HFFc6 (cell line): ENCODE measurements around the gene RPL21. TPM values are rescaled to one million over a fixed set of nuclear protein-coding genes. Genes with fewer than 3 reads are reported as not detected.
"Not testable (repeated sequence)": the region's sequence is repeated elsewhere in the genome, so short reads cannot be mapped to it uniquely, and the experiment has no call there.

Experiments
- DNase-seq: peaks from one replicate; pipeline ENCODE4 v3.0.0-alpha.2; 2018
- H3K27ac Mint-ChIP-seq: 2 replicates; pipeline ENCODE4 v1.8.0; 2020; ENCODE audit warnings: mild to moderate bottlenecking, mixed read lengths
- H3K27me3 Mint-ChIP-seq: 2 replicates; pipeline ENCODE4 v1.8.0; 2021; ENCODE audit warnings: mild to moderate bottlenecking, moderate library complexity, mixed read lengths; ENCODE audit not compliant: insufficient read depth
- H3K36me3 Mint-ChIP-seq: 2 replicates; pipeline ENCODE4 v1.8.0; 2021; ENCODE audit warnings: low read depth, mixed read lengths
- H3K4me1 Mint-ChIP-seq: 2 replicates; pipeline ENCODE4 v1.8.0; 2020; ENCODE audit warnings: low read depth, mixed read lengths
- H3K4me3 Mint-ChIP-seq: 2 replicates; pipeline ENCODE4 v1.8.0; 2020; ENCODE audit warnings: mild to moderate bottlenecking, moderate library complexity, mixed read lengths
- H3K9me3 Mint-ChIP-seq: 2 replicates; pipeline ENCODE4 v1.8.0; 2020; ENCODE audit warnings: mild to moderate bottlenecking, mixed read lengths
- total RNA-seq, 6 experiments: library from RNA; stranded (reverse); fragmentation: NEBNext Ultra II Directional; extraction: Animal tissue kit (Norgen Biotek cat#: 25700); gene quantifications; 2 replicates in 1 of 6; 3 replicates in 5 of 6; pipeline ENCODE4 v1.2.3, GENCODE V29; 2021
- TF ChIP-seq, protein P1 (sequence below): fragments of 200-600 bp; sonication (generic); IDR thresholded peaks from 2 replicates; pipeline ENCODE4 v1.5.0; 2021; ENCODE audit warnings: antibody characterized with exemption, mild to moderate bottlenecking

The RPL21 gene
- total RNA-seq, 6 experiments from 2014 or later: 752 to 1,001 (median 859) TPM

DNA sequence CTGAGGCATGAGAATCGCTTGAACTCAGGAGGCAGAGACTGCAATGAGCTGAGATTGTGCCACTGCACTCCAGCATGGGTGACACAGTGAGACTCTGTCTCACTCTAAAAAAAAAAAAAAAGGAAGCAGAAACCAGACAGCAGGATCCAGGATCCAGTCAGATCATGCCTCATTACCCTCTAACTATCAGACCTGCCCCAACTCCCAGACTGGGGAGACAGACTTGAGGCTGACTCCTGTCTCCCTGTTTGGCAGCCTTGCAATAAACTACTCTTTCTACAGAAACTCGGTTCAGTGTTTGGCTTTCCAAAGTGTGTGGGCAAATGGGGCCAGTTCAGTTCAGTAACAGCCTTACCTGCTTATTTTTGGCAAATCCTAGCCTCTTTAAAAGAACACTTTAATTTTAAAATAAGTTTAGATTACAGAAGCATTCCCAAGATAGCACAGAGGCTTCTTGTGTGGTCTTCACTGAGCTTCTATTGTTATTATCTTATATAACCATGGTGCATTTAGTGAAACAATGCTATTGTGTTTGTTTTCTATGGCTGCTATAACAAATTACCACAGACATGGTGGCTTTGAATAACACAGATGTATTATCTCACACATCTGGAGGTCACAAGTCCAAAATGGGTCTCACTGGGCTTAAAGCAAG is 37.8 kb downstream of the RPL21 start:
- H3K4me1 Mint-ChIP-seq: no peaks in the 10 kb centered on the region
- H3K9me3 Mint-ChIP-seq: no peaks in the 10 kb centered on the region
- H3K4me3 Mint-ChIP-seq: no peak overlapping the region
- TF ChIP-seq, protein P1, sequence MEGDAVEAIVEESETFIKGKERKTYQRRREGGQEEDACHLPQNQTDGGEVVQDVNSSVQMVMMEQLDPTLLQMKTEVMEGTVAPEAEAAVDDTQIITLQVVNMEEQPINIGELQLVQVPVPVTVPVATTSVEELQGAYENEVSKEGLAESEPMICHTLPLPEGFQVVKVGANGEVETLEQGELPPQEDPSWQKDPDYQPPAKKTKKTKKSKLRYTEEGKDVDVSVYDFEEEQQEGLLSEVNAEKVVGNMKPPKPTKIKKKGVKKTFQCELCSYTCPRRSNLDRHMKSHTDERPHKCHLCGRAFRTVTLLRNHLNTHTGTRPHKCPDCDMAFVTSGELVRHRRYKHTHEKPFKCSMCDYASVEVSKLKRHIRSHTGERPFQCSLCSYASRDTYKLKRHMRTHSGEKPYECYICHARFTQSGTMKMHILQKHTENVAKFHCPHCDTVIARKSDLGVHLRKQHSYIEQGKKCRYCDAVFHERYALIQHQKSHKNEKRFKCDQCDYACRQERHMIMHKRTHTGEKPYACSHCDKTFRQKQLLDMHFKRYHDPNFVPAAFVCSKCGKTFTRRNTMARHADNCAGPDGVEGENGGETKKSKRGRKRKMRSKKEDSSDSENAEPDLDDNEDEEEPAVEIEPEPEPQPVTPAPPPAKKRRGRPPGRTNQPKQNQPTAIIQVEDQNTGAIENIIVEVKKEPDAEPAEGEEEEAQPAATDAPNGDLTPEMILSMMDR: no peak
- H3K36me3 Mint-ChIP-seq: no peaks in the 10 kb centered on the region
- no peak overlapping the region for H3K27ac Mint-ChIP-seq
- H3K27me3 Mint-ChIP-seq: peaks cover 29% of the 10 kb centered on the region
- DNase-seq: no peak

DNA sequence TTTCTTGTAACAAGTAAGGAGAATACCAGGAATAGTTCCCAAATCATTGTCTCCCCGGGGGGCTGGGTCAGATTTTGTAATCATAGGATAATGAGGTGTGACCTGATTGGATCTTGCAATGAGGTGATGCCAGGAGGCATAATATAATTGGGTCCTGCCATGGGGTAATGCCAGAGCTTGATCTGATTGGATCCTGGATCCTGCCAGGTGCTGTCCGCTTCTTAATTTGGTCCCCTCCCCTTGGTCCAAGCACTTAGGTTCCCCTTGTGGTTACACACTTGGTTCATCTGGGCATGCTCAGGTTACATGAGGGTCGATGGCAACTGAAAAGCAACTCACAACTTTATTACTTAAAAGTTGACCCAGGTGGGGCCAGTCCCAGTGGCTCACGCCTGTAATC is 39.4 kb downstream of the RPL21 start:
- DNase-seq: no peak

DNA sequence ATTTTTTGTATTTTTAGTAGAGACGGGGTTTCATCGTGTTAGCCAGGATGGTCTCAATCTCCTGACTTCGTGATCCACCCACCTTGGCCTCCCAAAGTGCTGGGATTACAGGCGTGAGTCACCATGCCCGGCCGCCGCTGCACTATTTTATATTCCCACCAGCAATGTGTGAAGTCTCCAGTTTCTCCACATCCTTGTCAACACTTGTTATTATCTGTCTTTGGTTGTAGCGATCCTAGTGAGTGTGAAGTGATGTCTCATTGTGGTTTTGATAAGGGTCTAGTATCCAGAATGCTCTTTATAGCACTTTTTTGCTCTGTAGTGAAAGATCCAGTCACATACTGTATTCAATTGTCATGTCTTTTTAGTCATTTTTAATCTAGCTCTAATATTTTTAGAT is 40.6 kb downstream of the RPL21 start:
- not testable (repeated sequence) for DNase-seq, H3K4me1 Mint-ChIP-seq, H3K9me3 Mint-ChIP-seq, H3K4me3 Mint-ChIP-seq, H3K27ac Mint-ChIP-seq, H3K36me3 Mint-ChIP-seq
- peaks cover 36% of the 10 kb centered on the region for H3K27me3 Mint-ChIP-seq

More for the DNA sequence above, 39.4 kb downstream of the RPL21 start:
- Mint-ChIP-seq H3K27ac (no peak overlapping the region), H3K36me3 (no peaks in the 10 kb centered on the region), H3K9me3 (no peaks in the 10 kb centered on the region), H3K27me3 (peaks cover 30% of the 10 kb centered on the region), H3K4me1 (no peaks in the 10 kb centered on the region), H3K4me3 (no peak overlapping the region)
- TF ChIP-seq, protein P1: no peak

DNA sequence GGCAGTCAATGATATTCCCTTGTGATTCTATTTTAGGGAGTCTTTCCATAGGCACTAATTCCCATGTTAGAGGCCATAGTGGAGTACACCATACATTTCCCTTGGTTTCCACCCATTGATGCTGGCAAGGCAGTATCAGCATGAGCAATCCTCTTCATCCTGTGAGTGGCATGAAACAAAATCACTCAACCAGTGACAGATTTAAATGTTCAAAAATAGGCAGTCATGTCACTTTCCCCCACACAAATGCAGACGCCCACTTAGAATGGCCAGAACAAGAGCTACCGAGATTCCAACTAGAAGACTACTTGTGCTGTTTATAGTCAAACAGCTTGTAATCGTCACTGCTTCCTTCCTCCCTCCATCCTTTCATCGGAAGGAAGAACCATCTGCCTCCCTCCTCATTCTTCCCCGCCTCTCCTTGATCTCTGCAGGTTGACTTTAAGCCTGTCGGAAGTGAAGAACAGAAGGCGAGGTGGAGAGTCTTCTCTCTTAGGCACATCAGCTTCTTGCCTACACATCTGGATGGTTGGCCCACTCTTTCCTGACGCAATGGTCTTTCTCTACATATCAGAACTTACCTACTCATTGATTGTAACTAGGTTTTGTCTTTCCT is 41.8 kb downstream of the RPL21 start:
- Mint-ChIP-seq H3K36me3 (no peaks in the 10 kb centered on the region), H3K27me3 (peaks cover 43% of the 10 kb centered on the region), H3K4me1 (no peaks in the 10 kb centered on the region; the same call in 1 of the 2 replicates), H3K4me3 (no peak overlapping the region), H3K27ac (no peak overlapping the region), H3K9me3 (no peaks in the 10 kb centered on the region)
- TF ChIP-seq, protein P1: no peak
- DNase-seq: no peak

DNA sequence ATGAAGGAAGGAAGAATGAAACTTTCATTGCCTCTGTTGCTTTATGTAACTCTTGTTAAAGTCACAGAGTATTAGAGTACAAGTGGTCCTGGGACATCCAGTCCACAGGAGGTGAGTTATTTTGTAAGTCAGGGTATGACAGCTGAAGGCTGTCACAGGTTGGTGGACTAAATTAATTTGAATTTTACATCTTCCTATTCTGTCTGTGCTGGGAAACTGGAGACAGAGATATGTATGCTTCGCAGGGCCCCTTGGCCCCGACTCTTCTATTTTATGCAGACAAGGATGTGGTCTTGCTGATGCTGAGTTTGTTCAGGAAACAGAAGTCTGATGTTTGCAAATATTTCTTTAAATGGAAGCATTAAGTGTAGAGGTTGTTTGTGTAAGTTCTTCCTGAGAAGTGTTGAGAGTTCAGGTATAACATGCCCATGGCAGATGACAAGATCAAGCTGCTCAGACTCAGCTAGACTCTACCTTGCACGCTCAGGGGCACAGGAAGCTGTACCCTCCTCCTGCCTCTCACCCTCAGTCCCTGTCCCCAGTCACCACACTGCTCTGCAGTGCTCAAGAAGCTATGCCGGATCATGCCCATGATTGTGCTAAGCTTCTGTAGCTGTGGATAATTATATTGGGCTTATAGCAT is 42.6 kb downstream of the RPL21 start:
- Mint-ChIP-seq H3K27ac (no peak overlapping the region), H3K4me3 (no peak overlapping the region), H3K27me3 (peaks cover 44% of the 10 kb centered on the region), H3K4me1 (no peaks in the 10 kb centered on the region; the same call in 1 of the 2 replicates), H3K9me3 (no peaks in the 10 kb centered on the region), H3K36me3 (no peaks in the 10 kb centered on the region)
- TF ChIP-seq, protein P1: no peak
- no peak for DNase-seq

DNA sequence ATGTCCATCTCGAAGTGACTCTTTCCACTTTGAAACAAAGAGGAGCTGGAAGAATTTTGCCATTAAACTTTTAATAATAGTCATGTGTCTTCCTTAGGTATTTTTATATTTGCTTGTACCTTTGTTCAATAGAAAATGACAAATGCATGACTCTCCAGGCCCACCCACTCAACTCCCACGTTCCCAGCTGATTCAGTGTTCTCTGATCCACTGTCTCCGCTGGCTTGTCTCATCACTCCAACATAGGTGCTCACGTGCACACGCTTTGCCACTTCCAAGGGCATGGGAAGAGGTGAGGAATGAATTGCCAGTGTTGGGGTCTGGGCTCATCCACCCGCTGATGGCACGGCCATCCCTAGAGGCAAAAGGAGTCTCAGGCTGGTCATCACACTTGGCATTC is 43.7 kb downstream of the RPL21 start:
- no peaks in the 10 kb centered on the region for H3K36me3 Mint-ChIP-seq

More for the DNA sequence above, 43.7 kb downstream of the RPL21 start:
- Mint-ChIP-seq H3K4me1 (no peaks in the 10 kb centered on the region; the same call in 1 of the 2 replicates), H3K4me3 (no peak overlapping the region), H3K9me3 (no peaks in the 10 kb centered on the region), H3K27me3 (peaks cover 48% of the 10 kb centered on the region), H3K27ac (no peak overlapping the region)
- TF ChIP-seq, protein P1: no peak
- no peak for DNase-seq
